ENCODE measurements around the gene KRT13. TPM values are rescaled to one million over a fixed set of nuclear protein-coding genes. Genes with fewer than 3 reads are reported as not detected.

KRT13 gene
- total and polyA plus RNA-seq, 2 donors (not counting 1 experiment from before 2014, with no cell fraction given) = not detected

DNA sequence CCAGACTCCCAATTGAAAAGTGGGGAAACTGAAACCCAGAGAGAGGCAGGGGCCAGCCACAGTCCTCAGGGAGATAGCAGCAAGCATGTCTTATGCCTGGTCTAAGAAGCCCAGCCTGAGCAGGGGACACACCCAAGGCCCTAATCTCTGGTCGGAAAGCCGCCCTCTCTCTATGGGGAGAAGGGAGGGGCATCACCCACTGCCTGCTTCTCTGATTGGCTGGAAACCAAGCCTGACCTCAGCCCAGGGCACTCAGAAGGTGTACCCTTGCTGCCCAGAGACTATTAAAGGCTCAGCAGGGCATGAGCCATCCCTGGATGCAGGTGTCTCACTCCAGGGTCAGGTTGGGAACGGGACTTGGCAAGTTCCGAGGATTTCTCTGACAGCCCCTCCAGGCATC is 5.7 kb upstream of the KRT13 start:
- TF ChIP-seq, protein P1, sequence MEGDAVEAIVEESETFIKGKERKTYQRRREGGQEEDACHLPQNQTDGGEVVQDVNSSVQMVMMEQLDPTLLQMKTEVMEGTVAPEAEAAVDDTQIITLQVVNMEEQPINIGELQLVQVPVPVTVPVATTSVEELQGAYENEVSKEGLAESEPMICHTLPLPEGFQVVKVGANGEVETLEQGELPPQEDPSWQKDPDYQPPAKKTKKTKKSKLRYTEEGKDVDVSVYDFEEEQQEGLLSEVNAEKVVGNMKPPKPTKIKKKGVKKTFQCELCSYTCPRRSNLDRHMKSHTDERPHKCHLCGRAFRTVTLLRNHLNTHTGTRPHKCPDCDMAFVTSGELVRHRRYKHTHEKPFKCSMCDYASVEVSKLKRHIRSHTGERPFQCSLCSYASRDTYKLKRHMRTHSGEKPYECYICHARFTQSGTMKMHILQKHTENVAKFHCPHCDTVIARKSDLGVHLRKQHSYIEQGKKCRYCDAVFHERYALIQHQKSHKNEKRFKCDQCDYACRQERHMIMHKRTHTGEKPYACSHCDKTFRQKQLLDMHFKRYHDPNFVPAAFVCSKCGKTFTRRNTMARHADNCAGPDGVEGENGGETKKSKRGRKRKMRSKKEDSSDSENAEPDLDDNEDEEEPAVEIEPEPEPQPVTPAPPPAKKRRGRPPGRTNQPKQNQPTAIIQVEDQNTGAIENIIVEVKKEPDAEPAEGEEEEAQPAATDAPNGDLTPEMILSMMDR (conservative IDR thresholded peaks at IDR 0.05 in 1 of 2, IDR thresholded peaks at IDR 0.05 in 1 of 2; ENCODE audit: low read depth in 1 of 2, low read length in 2 of 2) = no peak
- TF ChIP-seq EZH2 (IDR thresholded peaks at IDR 0.05; ENCODE audit: low read length, missing control alignments) = no peak
- H3K4me2 ChIP-seq (ENCODE audit: extremely low read depth, insufficient read depth, low read length) = no peak overlapping the region
- H2AFZ ChIP-seq (ENCODE audit: low read length) = no peak overlapping the region
- no peaks in the 10 kb centered on the region for H3K27me3 ChIP-seq (ENCODE audit: control insufficient read depth, insufficient read depth, low read length)
- no peaks in the 10 kb centered on the region for H4K20me1 ChIP-seq (ENCODE audit: control insufficient read depth, extremely low read depth, insufficient read depth, low read length)
- H3K79me2 ChIP-seq (ENCODE audit: control insufficient read depth, insufficient read depth, low read length) = no peaks in the 10 kb centered on the region
- no peak for DNase-seq (ENCODE audit: low read depth in 2 of 2)
- H3K4me1 ChIP-seq (ENCODE audit: control insufficient read depth, extremely low read depth, insufficient read depth, low read length) = no peaks in the 10 kb centered on the region
- H3K9ac ChIP-seq (ENCODE audit: insufficient read depth, low read length) = no peak overlapping the region
- H3K4me3 ChIP-seq (replicated peaks in 1 of 4; ENCODE audit: control extremely low read depth in 1 of 4, insufficient read depth in 1 of 4, low read depth in 3 of 4, low read length in 4 of 4) = no peak overlapping the region
- no peak overlapping the region for H3K27ac ChIP-seq (ENCODE audit: insufficient read depth, low read length)
- no peaks in the 10 kb centered on the region for H3K9me3 ChIP-seq (ENCODE audit: control insufficient read depth, insufficient read depth, low read depth, low read length)
- no peaks in the 10 kb centered on the region for H3K36me3 ChIP-seq (ENCODE audit: control insufficient read depth, insufficient read depth, low read length)

DNA sequence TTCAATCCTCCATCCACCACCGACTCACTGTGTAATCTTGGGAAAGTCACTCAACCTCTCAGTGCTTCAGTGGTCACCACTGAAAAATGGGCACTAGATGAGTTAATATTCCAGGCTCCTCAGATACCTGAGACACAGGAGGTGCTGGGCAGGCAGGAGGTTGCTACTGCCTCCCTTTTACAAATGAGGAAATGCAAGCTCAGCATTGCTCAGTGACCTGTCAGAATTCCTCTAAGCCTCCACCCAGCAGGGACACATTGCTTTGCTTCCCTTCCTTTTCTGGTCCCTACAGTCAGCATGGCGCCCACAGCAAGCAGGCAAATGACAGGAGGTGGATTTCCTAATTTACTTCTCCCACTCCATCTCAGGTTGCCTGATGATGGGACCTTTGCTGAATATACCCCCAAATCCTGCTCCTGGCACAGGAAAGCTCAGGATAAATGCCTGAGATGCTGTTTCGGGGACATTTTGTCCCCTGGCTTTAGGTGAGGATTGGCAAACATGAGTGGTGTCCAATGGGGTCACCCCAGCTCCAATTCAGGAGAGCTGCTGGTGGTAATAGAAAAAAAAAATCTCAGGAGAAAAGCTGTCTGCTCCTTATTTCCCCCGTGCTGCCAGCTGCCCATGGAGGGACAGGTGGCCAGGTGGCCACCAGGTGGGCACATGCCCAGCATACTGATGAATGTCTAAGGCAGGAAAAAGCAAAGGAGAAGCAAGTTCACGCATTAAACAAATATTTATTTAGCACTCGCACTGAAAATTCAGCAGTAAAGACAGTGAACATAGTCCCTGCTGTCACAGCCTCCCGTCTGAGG is 5.0 kb upstream of the KRT13 start:
- H2AFZ ChIP-seq (ENCODE audit: low read length) = no peak overlapping the region
- H3K4me2 ChIP-seq (ENCODE audit: extremely low read depth, insufficient read depth, low read length) = no peak overlapping the region
- no peak for DNase-seq (ENCODE audit: low read depth in 2 of 2)
- no peak overlapping the region for H3K27ac ChIP-seq (ENCODE audit: insufficient read depth, low read length)
- no peaks in the 10 kb centered on the region for H3K9me3 ChIP-seq (ENCODE audit: control insufficient read depth, insufficient read depth, low read depth, low read length)
- H3K27me3 ChIP-seq (ENCODE audit: control insufficient read depth, insufficient read depth, low read length) = no peaks in the 10 kb centered on the region
- H3K4me3 ChIP-seq (replicated peaks in 1 of 4; ENCODE audit: control extremely low read depth in 1 of 4, insufficient read depth in 1 of 4, low read depth in 3 of 4, low read length in 4 of 4) = no peak overlapping the region
- H3K9ac ChIP-seq (ENCODE audit: insufficient read depth, low read length) = no peak overlapping the region
- no peaks in the 10 kb centered on the region for H4K20me1 ChIP-seq (ENCODE audit: control insufficient read depth, extremely low read depth, insufficient read depth, low read length)
- no peaks in the 10 kb centered on the region for H3K4me1 ChIP-seq (ENCODE audit: control insufficient read depth, extremely low read depth, insufficient read depth, low read length)
- TF ChIP-seq, protein P1 (conservative IDR thresholded peaks at IDR 0.05 in 1 of 2, IDR thresholded peaks at IDR 0.05 in 1 of 2; ENCODE audit: low read depth in 1 of 2, low read length in 2 of 2) = no peak
- TF ChIP-seq EZH2 (IDR thresholded peaks at IDR 0.05; ENCODE audit: low read length, missing control alignments) = no peak
- H3K36me3 ChIP-seq (ENCODE audit: control insufficient read depth, insufficient read depth, low read length) = no peaks in the 10 kb centered on the region
- no peaks in the 10 kb centered on the region for H3K79me2 ChIP-seq (ENCODE audit: control insufficient read depth, insufficient read depth, low read length)

GRCh38 chr17:41507315-41507880 is 2.0 kb upstream of the KRT13 start:
- Histone ChIP-seq H3K9me3 (ENCODE audit: control insufficient read depth, insufficient read depth, low read depth, low read length) (no peaks in the 10 kb centered on the region), H3K79me2 (ENCODE audit: control insufficient read depth, insufficient read depth, low read length) (no peaks in the 10 kb centered on the region), H3K27me3 (ENCODE audit: control insufficient read depth, insufficient read depth, low read length) (no peaks in the 10 kb centered on the region), H3K4me2 (ENCODE audit: extremely low read depth, insufficient read depth, low read length) (no peak overlapping the region), H3K36me3 (ENCODE audit: control insufficient read depth, insufficient read depth, low read length) (no peaks in the 10 kb centered on the region), H4K20me1 (ENCODE audit: control insufficient read depth, extremely low read depth, insufficient read depth, low read length) (no peaks in the 10 kb centered on the region), H3K27ac (ENCODE audit: insufficient read depth, low read length) (no peak overlapping the region), H3K4me3 (replicated peaks in 1 of 4; ENCODE audit: control extremely low read depth in 1 of 4, insufficient read depth in 1 of 4, low read depth in 3 of 4, low read length in 4 of 4) (no peak overlapping the region), H3K4me1 (ENCODE audit: control insufficient read depth, extremely low read depth, insufficient read depth, low read length) (no peaks in the 10 kb centered on the region), H3K9ac (ENCODE audit: insufficient read depth, low read length) (no peak overlapping the region), H2AFZ (ENCODE audit: low read length) (no peak overlapping the region)
- no peak for TF ChIP-seq EZH2 (IDR thresholded peaks at IDR 0.05; ENCODE audit: low read length, missing control alignments)
- TF ChIP-seq, protein P1 (conservative IDR thresholded peaks at IDR 0.05 in 1 of 2, IDR thresholded peaks at IDR 0.05 in 1 of 2; ENCODE audit: low read depth in 1 of 2, low read length in 2 of 2) = no peak
- no peak for DNase-seq (ENCODE audit: low read depth in 2 of 2)

Measured in fibroblast of lung (primary cell).